ENCODE results near the gene ADGRG6.
A peak's percentile ranks its signal among the peaks of the same experiment; 100 is the strongest.
"Not testable (repeated sequence)": the region's sequence is repeated elsewhere in the genome, so short reads cannot be mapped to it uniquely, and the experiment has no call there.

Gene ADGRG6

DNA sequence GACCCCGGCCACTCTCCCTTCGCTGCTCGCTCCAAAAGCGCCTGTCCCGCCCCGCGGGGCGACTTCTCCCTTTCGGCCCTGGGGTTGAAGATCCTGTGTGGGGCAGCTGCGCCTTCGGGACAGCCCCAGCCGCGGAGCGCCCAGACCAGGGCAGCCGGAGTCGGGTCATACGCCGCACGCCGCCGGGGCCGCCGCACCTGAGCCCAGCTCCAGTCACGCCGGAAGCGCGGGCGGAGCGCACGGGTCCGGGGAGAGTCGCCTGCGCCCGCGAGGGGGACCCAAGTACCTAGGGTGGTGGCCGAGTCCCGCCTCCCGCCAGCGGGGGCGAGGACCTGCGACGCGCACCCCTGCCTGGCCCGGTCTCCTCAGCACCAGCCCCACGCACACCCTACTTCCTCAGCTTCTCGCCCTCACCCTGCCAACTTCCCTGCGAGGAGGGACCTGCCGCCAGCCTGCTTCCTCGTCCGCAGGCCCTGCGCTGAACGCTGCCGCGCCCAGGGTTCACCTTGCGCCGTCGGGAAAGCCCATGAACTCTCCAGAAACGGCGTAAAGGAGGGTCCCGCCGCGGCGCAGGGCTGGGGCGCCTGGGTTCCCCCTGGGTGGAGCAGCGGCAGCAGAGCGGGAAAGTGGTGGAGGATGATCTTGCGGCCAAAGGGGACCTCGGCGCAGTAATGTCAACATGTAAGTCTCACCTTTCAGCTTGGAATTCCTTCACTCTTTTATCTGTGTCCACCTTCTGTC, at the start of gene ADGRG6:
ADGRG6 (plus strand) TSS at position 357 of the 741 bp plus-strand sequence; CDS start at position 680, 323 bp downstream.
- peak; percentile 42 to 57 for DNase-seq

DNA sequence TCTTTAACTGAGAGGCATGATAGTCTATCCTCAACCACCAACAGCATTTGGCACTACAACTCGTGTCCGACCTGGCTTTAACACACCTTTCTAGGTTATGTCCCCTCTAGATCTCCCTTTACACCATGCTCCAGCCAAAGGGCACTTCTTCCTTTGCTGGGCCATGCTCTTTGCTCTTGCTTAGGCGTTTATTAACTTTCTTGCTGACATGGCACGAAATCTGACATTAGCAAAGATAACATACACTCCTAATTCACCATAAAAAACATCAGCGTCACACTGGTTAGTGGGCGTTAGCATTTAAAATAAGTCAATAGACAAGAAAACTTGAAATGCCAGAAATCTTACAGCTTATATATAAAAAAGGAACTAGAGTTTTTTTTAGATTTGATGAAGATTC, 47.3 kb upstream of the ADGRG6 start:
- DNase-seq: no peak

GRCh38 chr6:142255785-142256184, 46.0 kb upstream of the ADGRG6 start:
- DNase-seq: no peak

- no peak for DNase-seq
Observed at GRCh38 chr6:142258305-142258704, 43.5 kb upstream of the ADGRG6 start.

DNA sequence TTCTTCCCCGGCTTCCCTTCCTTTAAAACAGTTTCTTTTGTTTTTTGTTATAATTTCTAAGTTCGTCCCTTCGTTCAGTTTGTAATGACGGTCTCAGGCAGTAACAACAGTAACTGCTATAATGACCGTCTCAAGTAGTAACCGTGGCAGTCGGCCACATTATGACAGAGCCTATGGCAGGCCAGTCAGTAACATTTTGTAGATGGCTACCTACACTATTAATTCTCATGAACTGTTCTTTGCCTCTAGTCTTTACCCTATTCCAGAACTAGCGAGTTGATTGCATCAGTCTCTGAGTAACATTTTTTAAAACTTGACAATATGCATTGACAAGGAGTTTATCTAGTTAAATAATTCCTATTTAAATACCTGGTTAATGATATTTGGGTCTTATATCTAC, 43.0 kb upstream of the ADGRG6 start:
- DNase-seq: no peak

GRCh38 chr6:142260748-142261147, 41.1 kb upstream of the ADGRG6 start:
- DNase-seq: no peak

DNA sequence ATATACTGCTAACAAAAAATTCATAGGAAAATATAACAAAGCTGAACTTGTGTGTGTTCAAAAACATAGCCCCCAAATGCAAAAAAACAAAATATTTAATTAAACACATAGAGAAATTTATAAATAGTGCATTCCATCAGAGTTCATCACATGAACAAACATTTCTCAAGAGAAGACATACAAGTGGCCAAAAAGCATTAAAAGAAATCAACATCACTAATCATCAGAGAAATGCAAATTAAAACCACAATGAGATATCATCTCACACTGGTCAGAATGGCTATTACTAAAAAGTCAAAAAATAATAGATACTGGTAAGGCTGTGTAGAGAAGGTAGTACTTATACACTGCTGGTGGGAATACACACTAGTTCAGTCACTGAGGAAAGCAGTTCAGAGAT, 39.6 kb upstream of the ADGRG6 start:
- DNase-seq: no peak

DNA sequence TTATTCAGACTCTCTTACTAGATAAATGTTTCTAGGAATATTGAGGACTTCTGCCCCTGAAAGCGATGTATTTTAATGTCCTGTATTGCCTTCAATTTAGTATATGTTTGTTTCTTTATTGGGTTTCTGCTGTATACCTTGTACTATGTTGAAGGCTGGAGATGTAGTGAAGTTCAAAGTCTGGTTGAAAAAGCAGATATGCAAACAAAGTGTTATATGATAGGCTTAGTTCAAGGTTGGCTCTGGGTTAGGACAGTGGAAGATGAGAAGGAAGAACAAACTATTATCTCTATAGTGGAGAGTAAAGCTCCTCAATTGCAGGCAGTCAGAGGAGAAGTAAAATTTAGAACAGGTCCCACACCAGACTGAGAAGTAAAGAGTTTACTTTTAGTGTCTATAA, 36.3 kb upstream of the ADGRG6 start:
- DNase-seq: no peak

GRCh38 chr6:142266060-142266459, 35.7 kb upstream of the ADGRG6 start:
- no peak for DNase-seq

GRCh38 chr6:142271476-142271875, 30.3 kb upstream of the ADGRG6 start:
- no peak for DNase-seq

DNA sequence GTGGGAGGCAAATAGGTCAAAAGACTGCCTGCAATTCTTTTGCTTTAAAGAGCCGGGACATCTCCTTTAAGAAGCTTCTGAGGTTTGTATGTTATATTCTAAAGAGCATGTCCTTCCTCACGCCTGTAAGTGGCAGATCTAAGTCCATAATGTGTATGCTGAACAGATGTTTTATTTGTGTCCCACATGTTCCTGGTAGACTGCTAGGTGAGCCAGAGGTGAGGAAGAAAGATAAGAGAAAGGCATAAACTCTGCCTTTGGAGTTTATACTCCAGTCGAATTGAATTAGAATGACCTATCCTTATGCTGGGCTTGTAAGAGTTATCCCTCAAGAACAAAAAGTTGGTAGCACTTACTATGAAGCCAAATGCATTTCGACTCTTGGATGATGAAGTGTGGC, 27.2 kb upstream of the ADGRG6 start:
- DNase-seq: no peak

GRCh38 chr6:142275236-142276006, 26.4 kb upstream of the ADGRG6 start:
- DNase-seq: no peak

- no peak for DNase-seq
Observed at GRCh38 chr6:142276256-142276655, 25.6 kb upstream of the ADGRG6 start.

DNA sequence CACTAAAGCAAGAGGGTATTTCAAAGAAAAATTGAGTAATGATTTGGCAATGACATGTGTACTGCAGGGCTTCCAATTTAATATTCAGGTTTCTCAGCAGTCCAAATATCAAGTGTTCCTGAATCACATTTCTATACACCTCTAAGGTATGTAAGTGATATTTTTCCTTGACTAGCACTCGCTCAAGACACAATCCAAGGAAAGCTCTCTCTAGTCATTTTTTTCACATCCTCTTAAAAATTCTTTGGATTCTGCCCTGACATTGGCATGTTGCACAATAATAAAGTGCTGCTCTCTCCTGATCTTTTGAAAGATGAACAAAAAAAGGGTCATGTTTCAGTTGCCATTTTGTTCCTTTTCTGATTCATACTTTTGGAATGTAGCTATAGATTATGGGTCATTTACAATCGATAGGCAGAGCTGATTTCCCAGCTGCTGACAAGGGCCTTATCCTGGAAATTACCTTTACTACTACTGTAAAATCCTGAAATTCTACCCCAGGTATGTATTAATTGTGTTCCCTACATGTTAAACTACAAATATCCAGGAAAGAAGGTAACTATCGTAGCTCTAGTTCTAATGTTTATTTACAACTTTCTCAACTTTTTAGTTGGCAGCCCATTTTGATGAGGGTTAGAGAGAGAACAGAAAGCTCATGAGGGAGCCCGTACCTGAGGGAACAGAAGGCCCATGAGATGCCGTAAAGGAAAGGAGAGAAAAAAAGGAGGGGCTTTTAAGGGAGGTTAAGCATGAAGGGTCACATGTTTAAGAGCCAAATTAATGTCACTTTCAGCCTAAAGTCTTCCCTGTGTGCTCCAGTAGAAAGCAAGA, 22.2 kb upstream of the ADGRG6 start:
- no peak for DNase-seq

DNA sequence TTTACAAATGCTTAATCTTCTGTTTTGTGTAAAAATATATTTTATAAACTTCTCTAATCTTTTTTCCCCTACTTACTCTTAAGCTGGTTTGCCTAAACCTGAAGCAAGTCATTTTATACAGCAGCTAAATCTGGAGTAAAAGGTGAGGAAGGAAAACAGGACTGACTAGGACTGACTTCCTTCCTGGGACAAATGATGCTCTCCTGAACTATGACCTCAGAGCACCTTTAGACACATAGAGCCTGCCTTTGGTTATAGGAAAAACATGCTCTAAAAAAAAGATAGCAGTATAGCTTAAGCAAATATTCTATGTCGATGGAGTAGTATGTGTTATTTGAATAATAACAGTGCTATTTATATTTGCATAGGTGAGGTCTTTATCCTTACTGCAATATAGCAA, 21.5 kb upstream of the ADGRG6 start:
- DNase-seq: no peak

DNA sequence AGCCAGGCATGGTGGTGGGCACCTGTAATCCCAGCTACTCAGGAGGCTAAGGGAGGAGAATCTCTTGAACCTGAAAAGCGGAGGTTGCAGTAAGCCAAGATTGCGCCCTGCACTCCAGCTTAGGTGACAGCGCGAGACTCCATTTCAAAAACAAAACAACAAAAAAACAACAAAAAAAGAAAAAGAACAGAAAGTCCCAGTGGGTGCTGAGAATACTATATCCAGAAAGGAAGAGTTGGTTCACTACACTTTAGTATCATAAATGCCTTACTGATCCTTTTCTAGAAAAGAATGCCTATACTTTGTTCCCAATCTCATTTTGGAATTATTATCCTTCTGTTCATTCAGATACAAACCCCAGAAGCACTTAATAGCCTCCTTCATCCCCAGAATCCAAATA, 20.9 kb upstream of the ADGRG6 start:
- no peak for DNase-seq

- not testable (repeated sequence) for DNase-seq
Observed at GRCh38 chr6:142283138-142283537, 18.7 kb upstream of the ADGRG6 start.

- DNase-seq: no peak
Observed at GRCh38 chr6:142284419-142284818, 17.4 kb upstream of the ADGRG6 start.

- no peak for DNase-seq
Observed at GRCh38 chr6:142285235-142286087, 16.3 kb upstream of the ADGRG6 start.

DNA sequence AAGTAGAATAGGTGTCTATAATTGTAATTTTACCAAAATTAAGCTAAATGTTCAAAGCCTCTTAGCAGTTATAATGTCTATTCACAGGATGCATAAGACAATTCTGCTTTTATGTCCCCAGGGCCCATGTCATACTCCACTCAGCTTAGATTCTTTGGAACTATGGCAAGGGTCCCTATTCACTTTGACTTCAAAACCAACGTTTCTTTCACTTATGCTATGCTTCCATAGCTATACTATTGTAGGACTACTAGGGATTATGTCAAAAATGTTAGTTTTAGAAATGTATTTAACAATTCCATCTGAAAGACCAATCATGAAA, 15.8 kb upstream of the ADGRG6 start:
- no peak for DNase-seq

DNA sequence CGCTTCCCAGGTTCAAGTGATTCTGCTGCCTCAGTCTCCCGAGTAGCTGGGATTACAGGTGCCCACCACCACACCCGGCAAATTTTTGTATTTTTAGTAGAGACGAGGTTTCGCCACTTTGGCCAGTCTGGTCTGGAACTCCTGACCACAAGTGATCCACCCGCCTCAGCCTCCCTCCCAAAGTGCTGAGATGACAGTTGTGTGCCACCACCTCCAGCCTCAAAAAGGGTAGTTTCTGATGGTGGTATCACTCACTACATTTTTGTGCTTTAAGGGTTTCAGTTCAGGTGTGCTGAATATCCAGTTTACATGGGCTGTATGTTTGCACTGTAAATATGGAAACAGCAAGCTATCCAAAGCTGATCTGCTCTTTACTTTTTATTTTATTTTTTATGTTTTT, 12.1 kb upstream of the ADGRG6 start:
- no peak for DNase-seq

- no peak for DNase-seq
Observed at GRCh38 chr6:142290851-142291250, 11.0 kb upstream of the ADGRG6 start.

- no peak for DNase-seq
Observed at GRCh38 chr6:142291512-142291911, 10.3 kb upstream of the ADGRG6 start.

All from inflammatory macrophage treated with lipopolysaccharide for 1 hour (primary cell).